Hepatocyte (in vitro differentiated cells): ENCODE measurements around the gene AMER1. TPM values are rescaled to one million over a fixed set of nuclear protein-coding genes. Genes with fewer than 3 reads are reported as not detected.

ENCODE experiments used
- DNase-seq: peaks from one replicate; pipeline ENCODE4 v3.0.0-alpha.2; 2016; ENCODE audit warnings: low spot score
- H2AFZ ChIP-seq: fragments of 200-600 bp; sonication (generic); 2 replicates; pipeline ENCODE4 v1.6.0; 2016; ENCODE audit warnings: antibody characterized with exemption, mild to moderate bottlenecking
- H3K27ac ChIP-seq: fragments of 200-600 bp; sonication (generic); 2 replicates; pipeline ENCODE4 v1.5.1; 2016; ENCODE audit warnings: mild to moderate bottlenecking
- H3K27me3 ChIP-seq: fragments of 200-600 bp; sonication (generic); 2 replicates; pipeline ENCODE4 v1.6.1; 2016
- H3K36me3 ChIP-seq: fragments of 200-600 bp; sonication (generic); replicated peaks from 2 replicates; pipeline ENCODE4 v1.5.1; 2016; ENCODE audit warnings: low read depth; ENCODE audit not compliant: insufficient read depth
- H3K4me1 ChIP-seq: fragments of 200-600 bp; sonication (generic); 2 replicates; pipeline ENCODE4 v1.5.1; 2016; ENCODE audit warnings: mild to moderate bottlenecking, moderate library complexity; ENCODE audit not compliant: insufficient read depth
- H3K4me2 ChIP-seq: fragments of 200-600 bp; sonication (generic); 2 replicates; pipeline ENCODE4 v1.6.0; 2016
- H3K4me3 ChIP-seq: fragments of 200-600 bp; sonication (generic); 2 replicates; pipeline ENCODE4 v1.5.1; 2016; ENCODE audit warnings: mild to moderate bottlenecking
- H3K79me2 ChIP-seq: fragments of 200-600 bp; sonication (generic); 2 replicates; pipeline ENCODE4 v1.6.0; 2017; ENCODE audit warnings: mild to moderate bottlenecking
- H3K9me2 ChIP-seq: fragments of 200-600 bp; sonication (generic); replicated peaks from 2 replicates; pipeline ENCODE4 v1.6.0; 2017; ENCODE audit warnings: mild to moderate bottlenecking; ENCODE audit not compliant: insufficient read depth
- H3K9me3 ChIP-seq: fragments of 200-600 bp; sonication (generic); 2 replicates; pipeline ENCODE4 v1.5.1; 2016; ENCODE audit warnings: low read depth, mild to moderate bottlenecking
- H4K20me1 ChIP-seq: fragments of 200-600 bp; sonication (generic); 2 replicates; pipeline ENCODE4 v1.6.0; 2016; ENCODE audit warnings: mild to moderate bottlenecking; ENCODE audit not compliant: insufficient read depth, poor library complexity, severe bottlenecking
- EZH2 ChIP-seq: fragments of 200-600 bp; sonication (generic); IDR thresholded peaks from 2 replicates; pipeline ENCODE4 v1.6.1; 2016; ENCODE audit warnings: antibody characterized with exemption, mild to moderate bottlenecking, borderline replicate concordance
- EZH2phosphoT487 ChIP-seq: fragments of 200-600 bp; sonication (generic); IDR thresholded peaks from one replicate; pipeline ENCODE4 v1.6.1; 2018; ENCODE audit warnings: antibody characterized with exemption, mild to moderate bottlenecking, low read depth, moderate library complexity; ENCODE audit not compliant: unreplicated experiment, severe bottlenecking
- WGBS: methylation state at CpG from one replicate; pipeline ENCODE4 v1.1.6; 2016; ENCODE audit warnings: low lambda C conversion rate; ENCODE audit errors: missing lambda C conversion rate; 5-methylcytosine and 5-hydroxymethylcytosine counted together
- polyA plus RNA-seq: library from polyadenylated mRNA; unstranded; fragments of >200 nt; fragmentation: Nextera tagmentation; extraction: Ambion mirVana; gene quantifications from 2 replicates; pipeline ENCODE4 v1.2.1, GENCODE V29; 2016
- total RNA-seq: library from RNA; depleted of rRNA; stranded (reverse); fragments of >200 nt; gene quantifications from 2 replicates; pipeline ENCODE4 v1.2.3, GENCODE V29; 2014
- TF ChIP-seq, protein P1 (sequence below): fragments of 200-600 bp; sonication (generic); IDR thresholded peaks from 2 replicates; pipeline ENCODE4 v1.5.1; 2016; ENCODE audit warnings: antibody characterized with exemption, mild to moderate bottlenecking; ENCODE audit not compliant: poor library complexity

The AMER1 gene
- total and polyA plus RNA-seq, 2 experiments from 2014 or later = 0.18 to 6.3 TPM

DNA sequence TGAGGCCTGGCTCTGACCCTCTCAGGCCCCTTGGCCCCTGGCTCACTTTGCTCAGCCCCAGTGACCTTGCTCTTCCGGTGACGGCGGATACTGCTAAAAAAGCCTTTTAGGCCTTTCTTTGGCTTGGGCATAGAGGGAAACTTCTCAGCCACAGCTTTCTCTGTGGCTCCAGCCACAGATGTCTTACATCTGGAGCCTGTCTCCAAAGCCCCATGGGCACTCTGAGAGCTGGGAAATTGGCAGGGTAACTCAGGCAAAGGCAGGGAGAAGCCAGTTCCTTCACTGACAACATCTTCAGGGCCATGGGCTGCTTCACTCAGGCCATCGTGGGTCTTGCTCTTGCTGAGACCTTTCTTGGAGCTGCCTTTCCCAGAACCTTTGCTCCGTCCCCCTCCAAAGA lies 12.8 kb downstream of the AMER1 start:
- H3K79me2 ChIP-seq = no peaks in the 10 kb centered on the region
- TF ChIP-seq EZH2 (no peak), EZH2phosphoT487 (no peak)
- TF ChIP-seq, protein P1, sequence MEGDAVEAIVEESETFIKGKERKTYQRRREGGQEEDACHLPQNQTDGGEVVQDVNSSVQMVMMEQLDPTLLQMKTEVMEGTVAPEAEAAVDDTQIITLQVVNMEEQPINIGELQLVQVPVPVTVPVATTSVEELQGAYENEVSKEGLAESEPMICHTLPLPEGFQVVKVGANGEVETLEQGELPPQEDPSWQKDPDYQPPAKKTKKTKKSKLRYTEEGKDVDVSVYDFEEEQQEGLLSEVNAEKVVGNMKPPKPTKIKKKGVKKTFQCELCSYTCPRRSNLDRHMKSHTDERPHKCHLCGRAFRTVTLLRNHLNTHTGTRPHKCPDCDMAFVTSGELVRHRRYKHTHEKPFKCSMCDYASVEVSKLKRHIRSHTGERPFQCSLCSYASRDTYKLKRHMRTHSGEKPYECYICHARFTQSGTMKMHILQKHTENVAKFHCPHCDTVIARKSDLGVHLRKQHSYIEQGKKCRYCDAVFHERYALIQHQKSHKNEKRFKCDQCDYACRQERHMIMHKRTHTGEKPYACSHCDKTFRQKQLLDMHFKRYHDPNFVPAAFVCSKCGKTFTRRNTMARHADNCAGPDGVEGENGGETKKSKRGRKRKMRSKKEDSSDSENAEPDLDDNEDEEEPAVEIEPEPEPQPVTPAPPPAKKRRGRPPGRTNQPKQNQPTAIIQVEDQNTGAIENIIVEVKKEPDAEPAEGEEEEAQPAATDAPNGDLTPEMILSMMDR = no peak
- H3K27ac ChIP-seq = no peak overlapping the region
- no peak overlapping the region for H2AFZ ChIP-seq
- H3K4me1 ChIP-seq = no peaks in the 10 kb centered on the region
- no peaks in the 10 kb centered on the region for H3K9me3 ChIP-seq
- H4K20me1 ChIP-seq = no peaks in the 10 kb centered on the region
- no peak for DNase-seq
- WGBS = 75% methylated on average over 5 of the region's 5 CpGs
- H3K36me3 ChIP-seq = no peaks in the 10 kb centered on the region
- H3K4me2 ChIP-seq = no peak overlapping the region
- no peaks in the 10 kb centered on the region for H3K9me2 ChIP-seq
- no peak overlapping the region for H3K4me3 ChIP-seq
- no peaks in the 10 kb centered on the region for H3K27me3 ChIP-seq

GRCh38 chrX:64192040-64192439 lies 13.5 kb downstream of the AMER1 start:
- no peaks in the 10 kb centered on the region for H3K9me2 ChIP-seq
- WGBS = 82% methylated on average over 3 of the region's 3 CpGs
- DNase-seq = no peak
- no peak overlapping the region for H3K4me2 ChIP-seq
- H4K20me1 ChIP-seq = no peaks in the 10 kb centered on the region
- no peak overlapping the region for H3K4me3 ChIP-seq
- H3K9me3 ChIP-seq = no peaks in the 10 kb centered on the region
- H3K27me3 ChIP-seq = no peaks in the 10 kb centered on the region
- TF ChIP-seq, protein P1 = no peak
- TF ChIP-seq EZH2phosphoT487 (no peak), EZH2 (no peak)
- no peaks in the 10 kb centered on the region for H3K79me2 ChIP-seq
- H2AFZ ChIP-seq = no peak overlapping the region
- no peak overlapping the region for H3K27ac ChIP-seq
- H3K36me3 ChIP-seq = no peaks in the 10 kb centered on the region
- no peaks in the 10 kb centered on the region for H3K4me1 ChIP-seq

GRCh38 chrX:64191281-64192010 lies 14.1 kb downstream of the AMER1 start:
- no peak for TF ChIP-seq EZH2phosphoT487
- TF ChIP-seq, protein P1 = no peak
- TF ChIP-seq EZH2 = no peak
- no peaks in the 10 kb centered on the region for H3K79me2 ChIP-seq

More at GRCh38 chrX:64191281-64192010, 14.1 kb downstream of the AMER1 start:
- 87% methylated on average over 19 of the region's 19 CpGs for WGBS
- no peaks in the 10 kb centered on the region for H3K36me3 ChIP-seq
- no peaks in the 10 kb centered on the region for H4K20me1 ChIP-seq
- no peak for DNase-seq
- no peaks in the 10 kb centered on the region for H3K9me2 ChIP-seq
- no peak overlapping the region for H3K4me2 ChIP-seq
- H2AFZ ChIP-seq = no peak overlapping the region
- no peaks in the 10 kb centered on the region for H3K4me1 ChIP-seq
- H3K27me3 ChIP-seq = no peaks in the 10 kb centered on the region
- no peak overlapping the region for H3K4me3 ChIP-seq
- no peak overlapping the region for H3K27ac ChIP-seq
- H3K9me3 ChIP-seq = no peaks in the 10 kb centered on the region
